K562 (cell line): ENCODE results near the gene MANEAL. TPM values are rescaled to one million over a fixed set of nuclear protein-coding genes. Genes with fewer than 3 reads are reported as not detected.

ENCODE experiments used
- AFF1 ChIP-seq, 2 experiments: fragments of 450-650 bp; IDR thresholded peaks; 2 replicates each; pipeline ENCODE4 v1.6.1; 2018; ENCODE audit warnings: mild to moderate bottlenecking in 2 of 2, low read depth in 1 of 2; ENCODE audit not compliant: partially characterized antibody in 2 of 2
- CBFA2T3 ChIP-seq: fragments of 450-650 bp; IDR thresholded peaks from 2 replicates; pipeline ENCODE4 v1.6.1; 2017
- CTCF ChIP-seq, 3 experiments: IDR thresholded peaks in 2 of 3; conservative IDR thresholded peaks in 1 of 3; 2 replicates each; pipeline ENCODE4 v1.5.1; 2011 to 2012; ENCODE audit warnings: low read length in 3 of 3, mild to moderate bottlenecking in 3 of 3, control low read depth in 2 of 3, improper control_type of control experiment in 1 of 3, inconsistent platforms in 1 of 3, low read depth in 1 of 3, mixed read lengths in 1 of 3, moderate library complexity in 1 of 3; ENCODE audit not compliant: insufficient read depth in 2 of 3
- DLX4 ChIP-seq: fragments of 250-450 bp; sonication (Bioruptor Pico); IDR thresholded peaks from 2 replicates; pipeline ENCODE4 v1.6.1; 2021; ENCODE audit warnings: mild to moderate bottlenecking
- EP300 ChIP-seq: IDR thresholded peaks from 2 replicates; pipeline ENCODE4 v1.6.1; 2012; ENCODE audit warnings: low read length, improper control_type of control experiment
- ESRRB ChIP-seq: fragments of 250-450 bp; sonication (Bioruptor Pico); IDR thresholded peaks from 2 replicates; pipeline ENCODE4 v1.5.0; 2020; ENCODE audit warnings: mild to moderate bottlenecking, moderate library complexity, borderline replicate concordance
- NRF1 ChIP-seq, 2 experiments: fragments of 450-650 bp; IDR thresholded peaks in 1 of 2; conservative IDR thresholded peaks in 1 of 2; 2 replicates each; pipeline ENCODE4 v1.6.1; 2014; ENCODE audit warnings: mild to moderate bottlenecking in 2 of 2
- PREB ChIP-seq: sonication (generic); formaldehyde crosslinking; IDR thresholded peaks from 2 replicates; pipeline ENCODE4 v1.8.1; 2023; ENCODE audit warnings: mild to moderate bottlenecking, missing genetic modification reagents
- RREB1 ChIP-seq: fragments of 250-450 bp; sonication (Bioruptor Pico); IDR thresholded peaks from 2 replicates; pipeline ENCODE4 v1.4.0; 2020
- ZNF143 ChIP-seq: sonication (generic); formaldehyde crosslinking; IDR thresholded peaks from 2 replicates; pipeline ENCODE4 v1.9.0; 2022; ENCODE audit warnings: mild to moderate bottlenecking, missing genetic modification reagents
- ZNF584 ChIP-seq: fragments of 200-800 bp; sonication (Bioruptor generic); IDR thresholded peaks from 2 replicates; pipeline ENCODE4 v1.6.1; 2016; ENCODE audit warnings: low read depth, mild to moderate bottlenecking, missing genetic modification characterization, missing compliant biosample characterization
- ZNF740 ChIP-seq, 3 experiments: fragments of 200-800 bp in 1 of 3; sonication (Bioruptor generic) in 1 of 3; sonication (generic) in 1 of 3; formaldehyde crosslinking in 1 of 3; IDR thresholded peaks; 2 replicates each; pipeline versions ENCODE4 v1.6.1 to v1.8.0; 2016 to 2022; ENCODE audit warnings: mild to moderate bottlenecking in 2 of 3, missing compliant biosample characterization in 2 of 3, missing genetic modification characterization in 2 of 3, missing genetic modification reagents in 1 of 3
- polyA plus RNA-seq, 8 experiments: library from polyadenylated mRNA; depleted of rRNA in 4 of 8; stranded (reverse) in 5 of 8; unstranded in 3 of 8; fragments of >200 nt; fragmentation: Nextera tagmentation in 2 of 8; fragmentation: Illumina TruSeq in 1 of 8; extraction: Ambion mirVana in 2 of 8; extraction: Trizol in 1 of 8; gene quantifications; 2 replicates each; pipeline versions ENCODE4 v1.2.1 to v1.2.3, GENCODE V29; 2011 to 2014; ENCODE audit warnings: inconsistent platforms in 1 of 8, missing spikeins in 1 of 8
- total RNA-seq, 7 experiments: library from RNA; depleted of rRNA in 6 of 7; stranded (reverse); fragments of >200 nt in 6 of 7; fragmentation: Illumina TruSeq in 2 of 7; extraction: Trizol in 2 of 7; gene quantifications; 2 replicates each; pipeline versions ENCODE4 v1.2.1 to v1.2.3, GENCODE V29; 2011 to 2021; ENCODE audit warnings: low replicate concordance in 1 of 7

Gene MANEAL
- total and polyA plus RNA-seq, 9 of the 15 experiments (the other 6 are each of a cell fraction or from before 2014, with no cell fraction given) = 0.37 to 3.2 (median 1.2) TPM

- TF ChIP-seq CTCF (IDR thresholded peaks at IDR 0.05 in 2 of 3, conservative IDR thresholded peaks at IDR 0.05 in 1 of 3; ENCODE audit: insufficient read depth in 2 of 3, low read depth in 1 of 3, low read length in 3 of 3) (no peak), ZNF740 (CRISPR knock-in tag; IDR thresholded peaks at IDR 0.05) (peak; percentile 84), ZNF740 (tag; IDR thresholded peaks at IDR 0.05) (no peak), NRF1 (conservative IDR thresholded peaks at IDR 0.05 in 1 of 2, IDR thresholded peaks at IDR 0.05 in 1 of 2) (no peak), PREB (CRISPR knock-in tag) (no peak), ZNF584 (CRISPR knock-in tag) (peak; percentile 79), EP300 (no peak), AFF1 (IDR thresholded peaks at IDR 0.05; ENCODE audit: low read depth in 1 of 2, partially characterized antibody in 2 of 2) (peak in 1 of 2 experiments; percentile 100), RREB1 (CRISPR knock-in tag) (no peak), ESRRB (CRISPR knock-in tag) (no peak), ZNF143 (CRISPR knock-in tag) (peak; percentile 65; the same call in 1 of the 2 replicates), DLX4 (CRISPR knock-in tag) (no peak), CBFA2T3 (no peak)
These were observed 29.2 kb upstream of the MANEAL start (continued) for GRCh38 chr1:37764414-37764825.
